NCI-H2029 treated with DMSO at 0.1 percent for 48 hours (cell line): ENCODE results near the gene GPR68.
"Not testable (repeated sequence)": the region's sequence is repeated elsewhere in the genome, so short reads cannot be mapped to it uniquely, and the experiment has no call there.

Experiments used
- DNase-seq: peaks from one replicate; lab custom pipeline; 2025; lab: John Stamatoyannopoulos, UW

The GPR68 gene

DNA sequence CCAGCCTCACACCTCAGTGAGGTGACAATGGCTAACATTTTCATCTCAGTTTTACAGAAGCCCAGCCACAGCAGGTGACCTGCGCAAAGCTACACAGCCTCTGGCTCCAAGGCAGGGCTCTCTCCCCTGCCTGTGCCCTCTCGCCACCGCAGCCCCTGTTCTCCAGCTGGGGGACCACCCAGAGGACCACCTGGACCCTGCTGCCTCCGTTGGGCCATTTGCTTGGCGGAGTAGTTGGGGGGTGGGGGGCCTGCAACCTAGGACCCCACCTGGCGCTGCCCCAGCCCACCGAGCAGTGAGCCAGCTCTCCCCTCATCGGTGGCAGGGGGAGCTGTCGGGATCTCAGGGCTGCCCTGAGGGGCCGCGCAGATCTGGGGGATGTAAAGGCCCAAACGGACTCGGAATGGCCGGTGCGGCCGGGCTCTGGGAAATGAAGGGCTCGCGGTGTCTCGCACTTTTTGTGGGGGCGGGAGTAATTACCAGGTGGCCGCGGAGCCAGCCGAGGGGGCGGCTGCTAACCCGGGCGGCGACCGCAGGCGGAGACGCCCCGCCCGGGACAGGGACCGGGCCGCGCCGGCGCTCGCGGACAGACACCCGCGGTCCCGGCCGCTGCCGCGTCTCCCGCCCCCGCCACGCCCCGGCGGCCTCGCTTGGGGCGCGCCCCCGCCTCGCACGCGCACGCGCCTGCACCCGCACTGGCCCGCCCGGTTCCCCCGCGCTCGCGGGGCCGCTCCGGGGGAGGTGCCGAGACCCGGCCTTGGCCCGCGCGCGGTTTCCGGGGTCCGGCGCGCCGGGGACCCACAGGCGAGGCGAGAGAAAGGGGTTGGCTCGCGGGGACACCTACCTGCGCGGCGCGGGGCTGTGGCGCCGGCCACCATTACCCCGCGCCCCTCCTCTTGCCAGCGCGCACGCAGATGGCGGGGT lies 8.6 kb upstream of the GPR68 start:
- no peak for DNase-seq

- peak; percentile 44 for DNase-seq
Measured at GRCh38 chr14:91250912-91251311, 6.4 kb upstream of the GPR68 start.

GRCh38 chr14:91249841-91250616 lies 5.5 kb upstream of the GPR68 start:
- peak; percentile 63 for DNase-seq

- DNase-seq: peak; percentile 40
Measured at GRCh38 chr14:91246051-91246852, 1.7 kb upstream of the GPR68 start.

GRCh38 chr14:91245616-91246015 lies 1.1 kb upstream of the GPR68 start:
- not testable (repeated sequence) for DNase-seq

- no peak for DNase-seq
Measured at GRCh38 chr14:91245029-91245428, 525 bp upstream of the GPR68 start.

DNA sequence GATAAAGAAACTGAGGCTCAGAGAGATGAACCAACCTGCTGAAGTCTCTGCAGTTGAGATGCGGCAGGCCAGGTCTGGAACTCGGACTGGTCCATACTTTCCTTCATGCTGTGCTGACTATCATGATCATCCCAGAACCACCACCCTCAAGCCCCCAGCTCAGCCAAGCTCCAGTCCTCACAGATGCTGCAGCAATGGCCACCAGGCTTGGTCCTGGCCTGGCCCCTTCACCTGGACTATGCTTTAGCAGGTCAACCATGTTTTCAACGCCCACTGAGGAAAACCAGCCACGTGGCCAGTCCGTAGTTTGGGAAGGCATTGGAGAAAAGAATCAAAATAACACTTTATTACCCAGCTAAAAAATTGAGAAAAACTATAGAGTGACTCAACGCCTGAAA lies 1.4 kb downstream of the GPR68 start:
- no peak for DNase-seq

DNA sequence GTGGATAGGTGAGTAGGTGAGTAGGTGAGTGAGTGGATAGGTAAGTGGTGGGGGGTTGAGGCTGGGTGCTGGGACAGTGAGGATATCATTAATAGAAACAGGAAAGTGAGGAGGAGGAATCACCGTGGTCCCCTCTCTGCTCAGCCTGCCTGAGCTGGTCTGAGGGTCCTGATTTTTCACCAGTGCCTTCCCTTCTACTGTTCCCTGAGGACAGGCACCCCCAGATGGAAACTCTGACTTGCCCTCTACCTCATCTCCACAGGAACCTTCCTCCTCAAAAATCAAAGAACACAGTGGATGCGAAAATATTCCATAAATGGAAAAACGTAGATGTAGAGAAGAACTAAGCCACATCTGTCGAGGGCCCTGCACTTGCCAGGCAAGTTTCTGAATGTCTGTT lies 1.9 kb downstream of the GPR68 start:
- DNase-seq: no peak

- no peak for DNase-seq
Measured at GRCh38 chr14:91241863-91242262, 2.6 kb downstream of the GPR68 start.

GRCh38 chr14:91238661-91239060 lies 5.8 kb downstream of the GPR68 start:
- DNase-seq: no peak

GRCh38 chr14:91238085-91238484 lies 6.4 kb downstream of the GPR68 start:
- no peak for DNase-seq

- no peak for DNase-seq
Measured at GRCh38 chr14:91237219-91237618, 7.3 kb downstream of the GPR68 start.

GRCh38 chr14:91235841-91236240 lies 8.7 kb downstream of the GPR68 start:
- no peak for DNase-seq

DNA sequence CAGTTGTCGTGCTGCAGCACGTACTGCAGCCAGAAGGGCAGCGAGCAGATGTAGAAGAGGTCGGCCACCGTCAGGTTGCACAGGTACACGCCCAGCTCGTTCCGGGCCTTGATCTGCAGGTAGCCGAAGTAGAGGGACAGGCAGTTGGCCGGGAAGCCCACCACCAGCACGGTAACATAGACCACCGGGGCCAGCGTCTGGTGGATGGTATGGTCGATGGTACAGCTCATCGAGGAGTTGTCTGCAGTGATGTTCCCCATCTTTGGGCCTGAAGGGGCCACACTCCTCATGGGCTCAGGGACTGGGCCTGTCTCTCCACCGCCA lies 9.8 kb downstream of the GPR68 start:
- DNase-seq: no peak

GRCh38 chr14:91233936-91234790 lies 10.3 kb downstream of the GPR68 start:
- DNase-seq: no peak

GRCh38 chr14:91232603-91233002 lies 11.9 kb downstream of the GPR68 start:
- DNase-seq: peak; percentile 64

DNA sequence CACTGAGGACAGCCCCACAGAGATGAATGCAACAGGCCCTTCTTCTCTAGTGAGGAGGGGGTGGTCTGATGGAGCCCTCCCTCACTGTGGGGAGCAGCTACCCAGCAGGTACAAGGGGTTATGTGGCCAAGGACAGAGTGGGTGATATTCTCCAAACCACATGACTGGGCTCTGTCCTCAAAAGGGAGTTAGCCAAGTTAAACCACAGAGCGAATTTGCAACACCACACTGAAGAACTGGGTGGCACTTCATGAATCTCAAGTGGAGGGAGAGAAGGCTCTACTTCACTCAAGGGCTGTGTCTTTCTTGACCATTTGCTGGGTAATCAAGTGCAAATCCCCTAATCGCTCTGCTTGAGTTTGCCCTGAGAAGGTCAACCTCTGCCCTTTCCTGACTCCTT lies 12.5 kb downstream of the GPR68 start:
- DNase-seq: peak; percentile 63

DNA sequence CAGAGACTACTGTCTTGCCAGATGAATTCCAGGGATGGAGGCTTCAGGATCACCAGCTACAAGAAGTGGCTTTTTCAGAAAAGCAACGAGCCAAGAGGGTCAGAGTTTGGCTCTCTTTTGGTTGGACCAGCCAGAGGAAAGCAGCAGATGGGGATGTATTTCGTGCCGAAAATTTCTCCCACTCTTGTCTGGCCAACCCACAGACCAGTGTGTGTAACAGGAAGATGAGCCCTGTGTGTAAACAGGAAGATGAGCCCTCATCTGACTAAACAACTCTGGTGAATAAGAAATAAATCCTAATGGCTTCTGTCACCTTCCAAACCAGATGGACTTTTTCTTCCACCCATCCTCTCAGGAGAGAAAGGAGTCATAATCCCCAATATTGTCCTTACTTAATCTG lies 13.1 kb downstream of the GPR68 start:
- DNase-seq: no peak

- no peak for DNase-seq
Measured at GRCh38 chr14:91230397-91231035, 14.0 kb downstream of the GPR68 start.

DNA sequence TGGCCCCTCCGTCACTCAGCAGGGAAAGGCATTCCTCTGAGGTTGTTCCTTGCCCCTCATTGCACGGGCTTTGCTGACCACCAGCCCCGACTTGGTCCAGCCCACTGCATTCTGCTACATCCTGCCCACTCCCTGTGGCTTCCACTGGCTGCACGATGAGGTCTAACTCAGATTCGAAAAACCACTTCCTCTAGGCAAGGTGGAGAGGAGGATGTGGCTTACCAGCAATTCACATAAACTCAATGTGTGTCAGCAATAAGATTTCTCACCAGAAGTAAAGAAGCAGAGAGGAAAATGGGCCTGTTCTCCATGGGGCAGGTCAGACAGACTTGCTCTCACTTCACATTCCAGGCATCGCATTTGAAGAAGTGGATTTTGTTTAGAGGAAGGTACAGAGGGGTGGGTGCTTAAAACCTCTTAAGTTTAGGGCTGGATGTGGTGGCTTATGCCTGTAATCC lies 14.7 kb downstream of the GPR68 start:
- no peak for DNase-seq

- DNase-seq: no peak
Measured at GRCh38 chr14:91229005-91229382, 15.5 kb downstream of the GPR68 start.
